ENCODE measurements around the gene ARHGAP10.
A peak's percentile ranks its signal among the peaks of the same experiment; 100 is the strongest.

The ARHGAP10 gene

DNA sequence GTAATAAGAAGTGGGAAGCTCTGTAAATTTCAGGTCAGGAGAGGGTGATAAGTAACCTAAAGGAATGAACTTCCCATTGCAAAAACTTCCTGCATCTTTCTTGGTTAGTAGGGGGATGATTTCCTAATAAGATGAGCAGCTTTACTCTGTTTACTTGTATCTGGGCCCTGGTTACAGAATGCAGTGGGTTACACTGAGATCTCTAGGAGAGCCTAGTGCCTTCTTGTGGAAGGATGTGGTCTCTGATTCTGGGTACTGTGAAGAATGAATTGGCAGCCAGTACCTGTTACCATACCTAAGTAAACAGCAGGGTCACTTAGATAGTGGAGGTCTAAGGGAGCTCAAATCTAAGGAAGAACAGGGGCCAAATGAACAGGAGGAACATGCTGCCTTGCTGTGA is 320.6 kb downstream of the ARHGAP10 start:
- peak; percentile 28 for DNase-seq

DNA sequence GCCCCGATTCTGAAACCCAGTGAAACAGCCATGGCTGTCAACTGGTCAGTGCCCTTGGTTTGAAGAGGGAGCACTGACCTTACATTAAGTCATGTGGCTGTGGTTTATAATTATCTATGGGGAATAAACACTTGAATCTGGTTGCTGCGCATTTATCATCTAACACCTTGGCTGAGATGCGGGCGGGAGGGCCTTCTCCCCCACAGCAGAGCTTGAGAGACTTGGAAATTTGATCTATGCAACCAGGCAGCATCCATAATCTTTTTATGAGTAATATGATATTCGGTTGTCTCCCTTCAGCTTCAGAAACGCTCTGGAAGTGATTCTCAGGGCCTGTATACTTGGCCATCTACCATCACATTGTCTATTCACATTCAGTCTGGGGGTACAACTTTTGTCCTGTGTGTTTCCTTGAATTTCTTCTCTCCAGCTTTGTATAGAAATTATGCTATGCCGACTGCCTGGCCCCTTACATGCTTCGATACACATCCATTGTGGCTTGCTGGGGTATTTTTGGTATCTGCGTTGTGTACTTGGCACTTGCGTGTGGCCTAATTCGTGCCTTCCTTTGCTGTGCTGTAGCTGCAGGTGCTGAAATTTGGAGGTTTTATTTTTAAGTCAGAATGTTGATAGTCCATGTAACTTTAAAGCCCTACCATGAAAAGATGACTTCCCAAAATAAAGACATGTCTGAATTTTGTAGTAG is 321.6 kb downstream of the ARHGAP10 start:
- DNase-seq = no peak

DNA sequence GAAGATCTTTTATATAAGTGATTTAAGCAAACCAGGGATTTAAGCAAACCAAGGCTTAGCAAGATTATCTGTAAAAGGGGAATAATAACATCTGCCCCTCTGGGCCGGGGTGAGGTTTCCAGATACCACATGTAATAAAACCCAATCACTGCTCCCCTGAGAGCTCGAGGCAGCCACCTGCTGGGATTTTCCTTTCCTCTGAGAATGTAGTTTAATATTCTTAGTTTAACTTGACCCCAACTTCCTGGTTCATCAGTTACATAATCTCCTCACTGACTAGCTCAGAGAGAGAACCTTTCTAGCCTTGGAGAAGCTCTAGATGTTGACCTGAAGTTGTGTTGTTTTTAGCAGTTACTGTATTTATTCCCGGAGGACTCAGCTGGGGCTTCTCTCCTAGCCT is 322.4 kb downstream of the ARHGAP10 start:
- DNase-seq = no peak

DNA sequence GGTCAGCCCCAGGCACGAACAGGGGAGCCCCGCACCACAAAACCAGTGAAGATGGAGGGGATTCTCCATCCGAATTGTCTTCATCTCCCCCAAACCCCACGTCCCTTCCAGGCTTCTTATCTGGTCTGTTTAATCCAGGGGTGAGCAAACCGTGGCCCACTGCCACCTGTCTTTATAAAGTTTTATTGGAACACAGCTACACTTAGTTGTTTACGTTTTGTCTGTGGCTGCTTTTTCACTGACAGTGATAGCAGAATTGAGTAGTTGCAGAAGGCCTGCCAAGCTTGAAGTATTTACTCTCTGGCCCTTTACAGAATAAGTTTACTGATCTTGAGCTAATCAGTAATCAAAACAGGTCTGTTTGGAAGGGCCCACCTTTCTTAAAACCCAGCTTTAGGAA is 324.0 kb downstream of the ARHGAP10 start:
- DNase-seq = no peak

DNA sequence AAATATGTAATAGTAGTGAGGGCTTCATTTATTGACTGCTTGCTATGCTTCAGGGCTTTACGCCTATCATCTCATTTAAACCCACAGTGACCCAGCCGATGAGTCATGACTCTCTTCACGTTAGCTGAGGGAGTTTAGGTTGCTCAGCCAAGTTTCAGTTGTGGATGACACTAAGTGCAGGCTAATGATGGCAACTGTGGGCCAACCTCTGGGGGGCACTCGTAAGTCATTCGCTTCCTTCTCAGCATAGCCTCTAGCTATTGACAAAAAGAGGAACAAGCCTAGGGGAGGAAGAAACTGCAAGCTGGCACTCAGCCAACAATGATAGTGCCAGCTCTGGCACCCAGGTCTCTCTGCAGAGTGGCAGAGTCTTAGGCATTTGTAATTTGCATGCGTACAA is 325.0 kb downstream of the ARHGAP10 start:
- peak; percentile 81 for DNase-seq

DNA sequence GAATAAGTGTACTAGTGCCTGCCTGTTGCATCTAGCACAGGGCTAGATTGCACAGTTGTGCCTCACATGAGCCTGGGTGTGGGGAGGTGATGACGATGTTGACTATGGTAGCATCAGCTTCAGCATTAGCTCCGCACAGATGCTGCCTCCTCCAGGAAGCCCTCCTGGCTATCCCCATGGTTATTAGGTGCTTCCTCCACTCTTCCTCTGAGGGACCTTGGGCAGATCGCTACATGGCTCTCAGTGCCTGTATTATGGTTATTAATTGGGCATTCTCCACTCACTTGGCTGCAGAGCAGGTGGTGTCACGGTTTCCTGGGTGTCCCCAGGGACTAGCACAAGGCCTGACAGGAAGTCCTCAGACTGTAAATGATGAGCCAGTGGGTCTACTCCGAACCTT is 325.6 kb downstream of the ARHGAP10 start:
- DNase-seq = peak; percentile 18

DNA sequence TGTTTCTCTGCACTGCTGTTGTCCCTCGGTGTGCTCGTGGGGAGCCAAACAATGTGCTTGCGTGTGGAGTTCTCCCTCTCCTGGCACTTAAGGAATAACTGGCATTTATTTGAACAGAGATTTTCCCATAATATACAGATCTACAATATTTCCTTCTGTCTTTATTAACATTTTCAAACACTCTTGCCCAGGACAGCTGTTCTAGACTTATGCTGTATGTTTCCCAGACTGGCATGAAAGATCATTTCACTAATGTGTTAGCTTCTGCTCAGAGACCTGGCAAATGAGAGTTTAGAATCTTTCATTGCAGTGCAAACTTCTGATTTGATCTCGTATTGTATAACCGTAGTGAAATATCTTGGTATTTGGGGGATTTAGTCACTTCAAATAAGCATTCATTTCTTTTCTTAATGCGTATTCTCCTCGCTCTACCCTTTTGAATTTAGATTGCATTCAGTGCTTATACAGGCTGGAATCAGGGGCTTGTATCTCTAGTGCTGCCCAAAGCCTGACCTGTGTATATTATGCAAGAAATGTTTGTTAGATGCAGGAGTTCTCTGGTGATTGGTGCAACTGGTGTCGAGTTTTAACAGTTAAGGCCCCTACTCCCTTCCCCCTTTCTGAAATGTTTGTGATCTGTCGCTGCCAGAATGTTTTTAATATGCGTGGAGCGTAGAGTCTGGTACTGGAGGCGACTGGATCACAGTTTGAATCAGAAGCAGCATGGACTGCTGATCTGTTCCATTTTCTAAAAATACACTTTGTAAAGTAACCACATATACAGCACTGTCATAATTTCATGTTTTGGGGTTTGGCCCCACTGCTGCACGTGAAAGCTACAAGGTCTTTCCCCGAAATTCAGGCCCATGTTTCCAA is 326.3 kb downstream of the ARHGAP10 start:
- no peak for DNase-seq

DNA sequence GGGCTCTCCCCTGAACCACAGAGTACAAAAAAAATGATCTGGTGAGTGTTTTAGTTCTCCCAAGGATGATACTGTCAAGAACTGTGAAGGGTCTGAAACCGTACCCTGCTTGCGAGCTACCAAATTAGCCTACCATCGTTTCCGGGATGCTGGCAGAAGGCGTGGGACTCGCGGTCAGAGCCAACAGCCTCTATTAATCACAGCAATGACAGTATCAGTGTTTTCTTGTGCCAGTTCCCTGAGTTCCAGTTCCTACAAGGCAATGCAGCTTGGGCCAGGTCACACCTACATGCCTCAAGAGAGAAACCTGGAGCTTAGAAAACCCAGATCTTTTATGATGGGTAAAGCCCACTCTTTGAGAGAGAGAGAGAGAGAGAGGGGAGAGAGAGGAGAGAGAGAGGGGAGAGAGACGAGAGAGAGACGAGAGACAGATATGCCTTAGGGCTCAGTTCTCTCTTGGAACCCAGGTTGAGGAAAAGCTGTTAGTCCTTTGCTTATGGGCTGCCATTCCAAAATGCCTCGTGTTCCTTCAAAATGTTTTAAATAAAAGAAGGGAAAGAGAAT is 327.8 kb downstream of the ARHGAP10 start:
- no peak for DNase-seq

DNA sequence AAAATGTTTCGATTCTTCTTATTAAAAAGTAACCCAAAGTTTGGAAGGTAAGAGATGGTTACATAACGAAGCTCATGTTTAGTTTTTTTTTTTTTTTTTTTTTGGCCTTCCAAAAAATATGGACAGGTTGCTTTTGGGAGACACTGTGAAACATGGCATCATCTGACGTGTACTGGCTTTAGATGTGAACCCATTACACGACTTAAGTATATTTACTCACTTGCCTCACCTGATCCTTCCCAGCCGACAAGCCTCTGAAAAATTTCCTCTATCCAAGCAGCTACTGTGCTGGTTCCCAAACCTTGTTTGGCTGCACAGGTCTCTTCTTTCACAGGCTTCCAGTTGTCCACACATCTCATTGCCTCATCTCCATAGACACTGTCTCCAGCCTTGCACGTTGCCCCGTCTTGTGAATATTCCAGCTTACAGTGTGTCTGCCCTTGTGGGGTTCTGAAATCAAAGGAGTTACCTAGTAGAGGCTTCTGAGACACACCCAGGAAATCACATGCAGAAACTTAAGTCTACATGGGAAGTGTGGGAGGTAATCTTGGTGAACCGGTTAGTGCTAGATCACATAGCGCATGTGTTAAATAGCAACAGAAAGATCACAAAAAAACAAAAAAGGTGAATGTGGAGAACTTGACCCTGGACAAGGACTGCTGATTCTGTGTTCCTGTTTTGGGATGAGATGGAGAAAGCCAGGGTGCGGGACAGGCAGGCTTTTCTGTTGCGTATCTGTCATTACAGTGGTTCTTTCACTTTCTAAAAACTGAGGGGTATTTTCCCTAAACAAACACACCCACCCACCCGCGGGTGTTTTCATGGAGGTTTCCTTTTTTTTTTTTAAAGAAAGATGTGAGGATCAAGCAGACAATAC is 328.6 kb downstream of the ARHGAP10 start:
- DNase-seq = no peak

DNA sequence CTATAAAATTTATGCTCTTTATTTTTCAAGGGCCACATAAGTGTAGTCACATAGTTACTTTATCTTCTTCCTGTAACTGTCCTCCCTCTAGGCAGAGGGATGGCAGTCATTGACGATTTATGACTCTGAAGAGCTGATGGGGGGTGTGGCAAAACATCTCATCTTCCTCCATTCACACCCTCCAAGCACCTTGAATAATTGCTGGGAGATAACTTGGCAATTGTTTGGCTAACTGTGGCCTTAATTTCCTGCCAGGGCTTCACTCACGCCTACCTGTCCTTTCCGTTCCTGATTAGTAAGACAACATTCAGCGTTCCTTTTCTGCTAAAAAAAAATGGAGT is 329.2 kb downstream of the ARHGAP10 start:
- DNase-seq = no peak

DNA sequence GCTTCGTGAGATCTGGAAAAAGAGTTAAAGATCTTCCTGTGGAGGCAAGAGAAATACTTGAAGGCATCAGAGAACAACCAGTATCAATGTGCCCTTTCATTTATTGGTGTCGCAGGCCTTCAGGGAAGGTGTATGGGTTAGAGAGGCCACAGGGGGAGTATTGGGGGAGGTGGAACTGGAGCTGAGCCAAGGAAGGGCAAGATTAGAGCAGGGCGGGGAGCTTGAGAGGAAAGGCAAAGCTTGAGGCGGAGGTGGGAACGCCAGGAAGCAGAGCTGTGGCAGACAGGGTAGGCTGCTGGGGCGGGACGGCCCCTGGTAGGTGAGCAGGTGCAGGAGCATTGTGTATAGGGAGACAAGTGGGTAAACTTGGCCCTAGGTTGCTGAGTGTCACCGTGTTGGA is 329.9 kb downstream of the ARHGAP10 start:
- DNase-seq = no peak

DNA sequence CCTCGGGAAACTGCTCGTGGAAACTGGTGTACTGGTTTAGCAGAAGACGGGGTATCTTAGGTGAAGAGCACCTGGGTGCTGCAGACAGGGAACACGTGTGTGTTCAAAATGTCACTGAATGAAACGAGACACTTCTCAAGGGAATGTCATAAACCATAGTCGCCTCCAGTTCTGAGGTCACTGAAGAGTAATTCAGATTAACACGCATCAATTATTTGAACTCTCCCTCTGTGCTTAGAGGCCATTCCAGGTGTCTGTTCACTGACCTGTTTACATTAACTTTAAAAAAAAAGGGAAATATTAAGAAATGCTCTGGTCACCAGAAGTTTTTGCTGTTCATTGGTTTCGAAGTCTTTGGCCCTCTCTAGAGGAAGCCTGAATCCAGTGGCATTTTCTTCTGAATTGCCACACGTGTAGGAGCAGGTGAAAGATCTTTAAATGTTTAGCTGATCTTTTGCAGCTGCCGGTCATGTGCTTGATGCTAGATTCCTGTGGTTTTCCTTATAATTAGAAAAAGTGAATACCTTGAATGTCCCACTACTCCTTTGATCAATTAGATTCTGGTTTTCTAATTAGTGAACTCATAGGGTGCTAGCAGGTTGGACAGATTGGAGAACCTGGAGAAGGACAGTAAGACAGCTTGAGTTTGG is 330.5 kb downstream of the ARHGAP10 start:
- DNase-seq = no peak

DNA sequence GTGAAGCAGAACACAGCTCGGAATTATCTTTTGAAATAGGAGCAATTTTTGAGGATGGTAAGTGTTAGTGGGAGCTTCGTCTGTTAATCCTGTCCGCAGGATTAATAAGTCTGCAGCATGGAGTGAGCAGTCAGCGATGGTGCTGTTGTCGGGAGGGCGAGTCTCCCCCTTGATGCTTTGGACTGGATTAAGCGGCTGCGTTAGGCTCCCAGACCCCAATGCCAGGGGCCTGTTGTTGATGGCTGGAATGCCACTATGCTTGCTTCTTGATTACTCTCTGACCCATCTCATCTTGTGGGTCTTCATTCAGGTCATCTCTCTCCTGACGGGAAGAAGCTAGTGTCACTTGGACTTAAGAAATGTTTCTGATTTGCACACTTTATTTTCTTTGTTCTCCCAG is 332.6 kb downstream of the ARHGAP10 start:
- DNase-seq = no peak

DNA sequence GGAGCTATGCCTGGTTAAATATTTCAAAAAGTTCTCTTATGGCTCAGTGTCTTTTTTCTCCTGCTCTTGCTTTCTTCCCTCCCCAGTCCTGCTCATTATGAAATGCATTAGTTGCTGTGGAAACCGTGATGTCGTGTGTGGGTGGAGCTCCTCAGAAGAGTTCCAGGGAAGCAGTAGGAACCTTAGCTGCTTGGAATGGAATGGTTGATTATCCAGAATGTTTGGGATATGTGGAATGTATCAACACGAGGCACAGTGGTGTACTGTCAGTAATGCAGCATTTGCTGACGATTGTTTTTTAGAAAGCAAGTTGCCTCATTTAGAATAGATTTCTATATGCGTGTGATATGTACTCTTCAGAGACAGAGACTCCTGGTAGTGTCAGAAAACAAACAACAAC is 333.2 kb downstream of the ARHGAP10 start:
- no peak for DNase-seq

DNA sequence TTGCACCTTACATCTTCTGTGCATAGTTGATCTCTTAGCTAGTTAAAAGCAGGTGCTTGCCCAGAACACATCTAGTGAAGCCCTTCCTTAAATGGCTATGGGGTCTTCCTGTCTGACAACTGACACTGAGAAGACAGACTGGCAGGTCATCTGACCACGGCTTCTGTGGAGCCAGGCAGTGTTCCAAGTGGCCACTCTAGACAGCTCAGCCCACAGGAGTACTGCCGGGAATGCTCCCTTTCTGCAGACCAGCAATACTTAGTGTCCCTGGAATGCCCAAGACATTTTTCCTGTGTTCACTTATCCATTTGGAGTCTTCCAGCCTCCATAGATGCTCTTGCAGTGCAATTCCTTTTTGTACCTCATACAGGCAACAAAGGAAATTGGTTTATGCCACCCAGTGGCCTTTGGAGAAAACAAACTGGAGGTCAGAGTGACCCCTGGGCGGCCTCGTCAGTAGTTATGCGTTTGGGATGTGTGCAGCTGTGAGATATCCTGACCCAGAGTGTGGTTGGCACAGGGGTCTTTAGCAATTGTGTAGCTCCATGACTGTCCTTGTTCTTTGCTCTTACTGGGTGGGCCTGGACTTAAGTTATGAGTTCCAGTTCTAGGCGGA is 335.5 kb downstream of the ARHGAP10 start:
- DNase-seq = no peak

DNA sequence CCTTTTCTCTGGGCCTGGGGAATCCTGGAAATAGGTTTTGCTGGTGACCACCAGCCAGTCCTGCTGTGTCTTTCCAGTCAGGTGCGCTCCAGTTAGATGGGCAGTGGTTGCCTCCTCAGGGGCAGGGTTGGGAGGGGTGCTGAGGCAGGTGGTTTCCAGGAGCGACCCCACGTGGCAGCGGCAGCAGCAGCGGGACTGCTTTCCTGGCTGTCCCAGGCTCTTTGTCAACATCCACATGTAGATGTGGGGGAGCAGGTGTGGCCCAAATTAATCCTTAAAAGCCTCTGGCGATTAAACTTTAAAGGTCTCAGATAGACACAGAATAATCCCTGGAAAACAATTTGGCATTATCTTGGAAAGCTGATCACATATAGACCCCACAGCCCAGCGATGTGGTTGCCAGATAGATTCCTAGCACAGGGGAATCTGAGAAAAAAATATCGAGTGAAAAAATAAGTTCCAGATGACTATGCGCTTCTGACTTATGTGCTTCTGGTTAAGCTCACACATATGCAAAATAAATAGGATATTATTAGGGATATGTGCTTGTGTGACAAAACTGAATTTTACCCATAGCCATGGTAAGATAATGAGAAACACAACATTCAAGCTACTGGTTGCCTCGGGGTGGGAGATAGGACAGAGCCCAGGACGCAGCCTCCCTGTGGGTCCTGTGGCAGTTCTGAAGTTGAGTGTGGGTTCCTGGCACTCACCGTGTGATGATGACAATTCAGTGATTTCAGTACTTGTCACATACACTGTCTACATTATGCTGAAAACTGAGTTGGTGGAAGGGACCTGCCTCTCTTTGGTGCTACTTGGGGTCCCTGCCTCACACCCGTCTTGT is 336.4 kb downstream of the ARHGAP10 start:
- no peak for DNase-seq

DNA sequence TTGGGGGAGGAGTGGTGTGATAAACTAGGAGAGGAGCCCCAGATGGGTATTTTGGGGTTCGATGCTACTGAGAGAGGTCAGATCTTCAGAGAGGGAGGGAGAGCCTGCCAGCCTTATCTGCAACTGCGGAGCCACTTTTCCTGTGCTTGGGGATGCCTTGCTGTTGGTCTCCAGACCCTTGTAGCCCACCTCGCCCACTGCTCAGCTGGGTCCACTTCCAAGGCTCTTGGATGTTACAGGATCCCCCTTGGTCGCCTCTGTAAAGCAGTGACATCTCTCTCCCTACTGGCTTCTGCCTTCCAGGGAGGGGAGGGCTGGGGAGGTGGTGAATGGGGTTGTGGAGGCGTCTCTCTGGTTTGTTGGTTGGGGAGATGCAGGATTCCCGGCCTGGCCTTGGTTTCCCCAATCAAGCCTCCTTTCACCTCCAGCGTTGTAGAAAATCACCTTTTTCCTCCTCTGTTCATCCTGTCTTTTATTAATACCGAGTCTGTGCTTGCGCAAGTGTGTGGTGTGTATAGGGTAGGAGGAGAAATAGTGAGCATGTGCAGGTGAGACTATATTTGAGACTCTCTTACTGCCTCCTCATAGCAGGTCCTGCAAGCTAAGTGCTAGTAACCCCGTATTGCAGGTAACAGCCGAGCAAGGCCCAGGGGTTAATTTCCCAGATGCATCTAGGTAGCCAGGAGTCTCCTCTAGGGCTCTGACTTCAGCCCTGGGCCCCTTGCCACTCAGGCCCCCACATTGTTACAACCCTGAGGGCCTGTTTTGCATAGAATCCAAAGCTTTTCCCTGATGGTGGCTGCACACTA is 337.4 kb downstream of the ARHGAP10 start:
- DNase-seq = no peak

DNA sequence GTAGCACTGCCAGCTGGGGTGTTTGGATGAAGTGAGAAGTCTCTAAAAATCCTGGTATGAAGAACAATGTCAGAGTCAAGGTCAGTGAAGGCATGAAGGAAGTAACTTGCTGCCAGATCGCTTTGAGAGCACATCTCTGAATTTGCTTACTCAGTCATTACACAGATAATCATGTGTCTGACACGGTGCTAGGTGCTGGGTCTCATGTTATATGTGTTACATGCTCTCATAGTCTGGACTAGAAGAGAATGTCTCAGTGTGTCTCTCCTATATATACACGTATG is 337.9 kb downstream of the ARHGAP10 start:
- no peak for DNase-seq

DNA sequence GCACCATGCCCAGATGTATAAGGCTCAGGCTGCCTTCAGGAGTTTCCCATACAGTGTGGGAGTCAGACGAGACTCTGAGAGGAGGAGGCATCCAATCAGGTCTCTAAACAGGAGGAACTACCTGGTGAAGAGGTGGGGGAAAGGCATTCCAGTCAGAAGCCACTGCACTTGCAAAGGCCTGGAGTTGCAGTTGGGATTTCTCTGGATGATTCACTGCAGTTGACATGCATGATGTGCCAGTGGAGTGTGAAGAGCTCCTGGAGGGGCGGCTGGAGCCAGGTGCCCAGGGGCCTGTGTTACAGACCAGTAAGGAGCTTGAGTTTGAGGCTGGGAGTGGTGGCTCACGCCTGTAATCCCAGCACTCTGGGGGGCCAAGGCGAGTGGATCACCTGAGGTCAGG is 339.1 kb downstream of the ARHGAP10 start:
- DNase-seq = no peak

DNA sequence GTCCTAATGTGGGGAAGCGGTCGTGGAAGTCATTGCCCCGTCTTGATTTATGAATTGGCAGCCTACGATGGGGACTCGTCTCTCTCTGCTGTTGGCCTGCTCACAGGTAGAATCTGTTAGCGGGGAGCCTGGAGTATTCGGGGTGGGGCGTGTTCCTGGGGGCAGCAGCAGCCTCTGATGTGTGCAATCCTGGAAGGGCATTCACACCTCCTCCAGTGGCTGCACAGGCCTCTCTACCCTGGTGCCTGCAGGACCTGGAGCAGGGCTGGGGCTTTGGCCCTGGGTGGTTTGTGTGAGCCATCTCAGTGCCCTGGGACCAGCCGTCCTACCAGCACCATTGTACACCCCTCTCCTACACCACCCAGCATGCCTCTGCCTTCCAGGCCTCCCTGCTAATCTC is 340.9 kb downstream of the ARHGAP10 start:
- DNase-seq = no peak

DNA sequence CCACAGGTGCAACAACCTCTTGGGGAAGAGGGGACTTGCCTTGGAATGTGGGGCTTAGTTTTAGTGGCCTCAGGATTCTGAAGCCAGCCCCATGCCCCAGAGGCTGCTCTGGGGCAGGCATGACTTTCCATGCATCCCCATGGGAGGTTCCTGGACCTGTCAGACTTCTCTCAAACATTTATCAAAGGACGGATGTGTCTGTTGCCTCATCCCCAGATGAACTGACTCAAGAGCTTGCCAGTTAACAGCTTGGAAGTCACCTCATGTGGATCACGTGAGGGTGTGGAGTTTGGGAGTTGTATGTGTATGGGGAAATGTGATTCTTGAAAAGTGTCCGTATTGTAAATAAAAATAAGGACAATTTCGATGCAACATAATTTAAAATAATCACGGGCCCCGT is 341.5 kb downstream of the ARHGAP10 start:
- no peak for DNase-seq

Data from CD4-positive, alpha-beta T cell treated with Interferon gamma for 1 hour (primary cell).